ENCODE measurements around the gene PPIL4. TPM values are rescaled to one million over a fixed set of nuclear protein-coding genes. Genes with fewer than 3 reads are reported as not detected.

PPIL4 gene
- total and polyA plus RNA-seq, 10 of the 15 experiments (the other 5 are each of a cell fraction or from before 2014, with no cell fraction given) = 8.0 to 28.4 (median 24.3) TPM

DNA sequence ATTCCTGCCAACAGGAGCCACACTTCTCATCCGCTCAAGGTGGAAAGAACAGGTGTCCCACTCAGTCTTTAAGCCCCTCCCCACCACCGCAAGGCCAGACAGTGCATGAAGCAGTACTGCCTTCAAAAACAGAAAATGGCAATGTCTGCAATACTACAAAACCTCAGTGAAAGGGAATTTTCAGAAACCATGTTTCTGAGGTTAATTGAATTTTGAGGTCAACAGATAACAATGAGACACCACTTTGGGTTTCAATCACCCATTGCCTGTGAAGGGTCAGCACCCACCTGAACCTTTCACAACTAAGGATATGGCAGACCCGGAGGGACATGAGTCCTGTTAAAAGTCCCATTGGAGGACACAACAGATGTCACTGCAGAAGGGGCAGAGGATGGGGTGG lies 74.0 kb downstream of the PPIL4 start (continued):
- TF ChIP-seq, protein P1, sequence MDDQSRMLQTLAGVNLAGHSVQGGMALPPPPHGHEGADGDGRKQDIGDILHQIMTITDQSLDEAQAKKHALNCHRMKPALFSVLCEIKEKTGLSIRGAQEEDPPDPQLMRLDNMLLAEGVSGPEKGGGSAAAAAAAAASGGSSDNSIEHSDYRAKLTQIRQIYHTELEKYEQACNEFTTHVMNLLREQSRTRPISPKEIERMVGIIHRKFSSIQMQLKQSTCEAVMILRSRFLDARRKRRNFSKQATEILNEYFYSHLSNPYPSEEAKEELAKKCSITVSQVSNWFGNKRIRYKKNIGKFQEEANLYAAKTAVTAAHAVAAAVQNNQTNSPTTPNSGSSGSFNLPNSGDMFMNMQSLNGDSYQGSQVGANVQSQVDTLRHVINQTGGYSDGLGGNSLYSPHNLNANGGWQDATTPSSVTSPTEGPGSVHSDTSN (IDR thresholded peaks at IDR 0.05; ENCODE audit: insufficient replicate concordance, low read depth, low read length) = no peak
- peak; percentile 73; the same call in 1 of the 2 replicates for TF ChIP-seq TBL1XR1 (IDR thresholded peaks at IDR 0.05; ENCODE audit: low read depth, low read length)
- TF ChIP-seq ZBTB40 (IDR thresholded peaks at IDR 0.05; ENCODE audit: borderline replicate concordance) = no peak
- no peak for TF ChIP-seq SUPT20H (IDR thresholded peaks at IDR 0.05; ENCODE audit: borderline replicate concordance, control insufficient read depth, low read depth, low read length)
- TF ChIP-seq NR2C1 (IDR thresholded peaks at IDR 0.05) = no peak
- peak; percentile 55 for TF ChIP-seq YY1 (IDR thresholded peaks at IDR 0.05; ENCODE audit: low read depth, low read length)
- TF ChIP-seq, protein P2, sequence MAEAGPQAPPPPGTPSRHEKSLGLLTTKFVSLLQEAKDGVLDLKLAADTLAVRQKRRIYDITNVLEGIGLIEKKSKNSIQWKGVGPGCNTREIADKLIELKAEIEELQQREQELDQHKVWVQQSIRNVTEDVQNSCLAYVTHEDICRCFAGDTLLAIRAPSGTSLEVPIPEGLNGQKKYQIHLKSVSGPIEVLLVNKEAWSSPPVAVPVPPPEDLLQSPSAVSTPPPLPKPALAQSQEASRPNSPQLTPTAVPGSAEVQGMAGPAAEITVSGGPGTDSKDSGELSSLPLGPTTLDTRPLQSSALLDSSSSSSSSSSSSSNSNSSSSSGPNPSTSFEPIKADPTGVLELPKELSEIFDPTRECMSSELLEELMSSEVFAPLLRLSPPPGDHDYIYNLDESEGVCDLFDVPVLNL (IDR thresholded peaks at IDR 0.05; ENCODE audit: low read depth, low read length) = no peak
- no peak for TF ChIP-seq ASH2L (IDR thresholded peaks at IDR 0.05; ENCODE audit: borderline replicate concordance, low read depth)
- no peak for TF ChIP-seq ZBTB4 (CRISPR knock-in tag; IDR thresholded peaks at IDR 0.05)
- TF ChIP-seq MYC (IDR thresholded peaks at IDR 0.05; ENCODE audit: insufficient read depth, insufficient read length, insufficient replicate concordance, low read length, severe bottlenecking) = no peak
- TF ChIP-seq, protein P3, sequence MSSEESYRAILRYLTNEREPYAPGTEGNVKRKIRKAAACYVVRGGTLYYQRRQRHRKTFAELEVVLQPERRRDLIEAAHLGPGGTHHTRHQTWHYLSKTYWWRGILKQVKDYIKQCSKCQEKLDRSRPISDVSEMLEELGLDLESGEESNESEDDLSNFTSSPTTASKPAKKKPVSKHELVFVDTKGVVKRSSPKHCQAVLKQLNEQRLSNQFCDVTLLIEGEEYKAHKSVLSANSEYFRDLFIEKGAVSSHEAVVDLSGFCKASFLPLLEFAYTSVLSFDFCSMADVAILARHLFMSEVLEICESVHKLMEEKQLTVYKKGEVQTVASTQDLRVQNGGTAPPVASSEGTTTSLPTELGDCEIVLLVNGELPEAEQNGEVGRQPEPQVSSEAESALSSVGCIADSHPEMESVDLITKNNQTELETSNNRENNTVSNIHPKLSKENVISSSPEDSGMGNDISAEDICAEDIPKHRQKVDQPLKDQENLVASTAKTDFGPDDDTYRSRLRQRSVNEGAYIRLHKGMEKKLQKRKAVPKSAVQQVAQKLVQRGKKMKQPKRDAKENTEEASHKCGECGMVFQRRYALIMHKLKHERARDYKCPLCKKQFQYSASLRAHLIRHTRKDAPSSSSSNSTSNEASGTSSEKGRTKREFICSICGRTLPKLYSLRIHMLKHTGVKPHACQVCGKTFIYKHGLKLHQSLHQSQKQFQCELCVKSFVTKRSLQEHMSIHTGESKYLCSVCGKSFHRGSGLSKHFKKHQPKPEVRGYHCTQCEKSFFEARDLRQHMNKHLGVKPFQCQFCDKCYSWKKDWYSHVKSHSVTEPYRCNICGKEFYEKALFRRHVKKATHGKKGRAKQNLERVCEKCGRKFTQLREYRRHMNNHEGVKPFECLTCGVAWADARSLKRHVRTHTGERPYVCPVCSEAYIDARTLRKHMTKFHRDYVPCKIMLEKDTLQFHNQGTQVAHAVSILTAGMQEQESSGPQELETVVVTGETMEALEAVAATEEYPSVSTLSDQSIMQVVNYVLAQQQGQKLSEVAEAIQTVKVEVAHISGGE (CRISPR knock-in tag; IDR thresholded peaks at IDR 0.05) = no peak
- no peak for TF ChIP-seq PML (IDR thresholded peaks at IDR 0.05; ENCODE audit: low read length)
- TF ChIP-seq HSF1 (IDR thresholded peaks at IDR 0.05; ENCODE audit: low read depth, low read length) = no peak
- no peak for TF ChIP-seq HDGF (IDR thresholded peaks at IDR 0.05)
- peak; percentile 48; the same call in 1 of the 2 replicates for TF ChIP-seq CREM (IDR thresholded peaks at IDR 0.05; ENCODE audit: low read depth)
